GM12801 (cell line): ENCODE results near the gene LRRC1.

Source experiments
- CTCF ChIP-seq: IDR thresholded peaks from one replicate; pipeline ENCODE4 v1.5.1; 2011; ENCODE audit warnings: control low read depth; ENCODE audit not compliant: insufficient read length; ENCODE audit errors: extremely low read depth

LRRC1 gene

GRCh38 chr6:53794137-53794719 is 577 bp upstream of the LRRC1 start:
- no peak for TF ChIP-seq CTCF

GRCh38 chr6:53795340-53795701 is 516 bp downstream of the LRRC1 start:
- TF ChIP-seq CTCF = no peak

- no peak for TF ChIP-seq CTCF
Observed at GRCh38 chr6:53795702-53796450, 1.1 kb downstream of the LRRC1 start.

GRCh38 chr6:53796451-53796780 is 1.6 kb downstream of the LRRC1 start:
- no peak for TF ChIP-seq CTCF

- no peak for TF ChIP-seq CTCF
Observed at GRCh38 chr6:53796791-53797190, 2.0 kb downstream of the LRRC1 start.

- TF ChIP-seq CTCF = no peak
Observed at GRCh38 chr6:53797304-53797703, 2.5 kb downstream of the LRRC1 start.

- TF ChIP-seq CTCF = no peak
Observed at GRCh38 chr6:53799340-53799739, 4.5 kb downstream of the LRRC1 start.
